ENCODE data around the gene MIS18A. TPM values are rescaled to one million over a fixed set of nuclear protein-coding genes. Genes with fewer than 3 reads are reported as not detected.

The MIS18A gene
- total RNA-seq: 6.4 and 13.0 TPM in 2 replicates

GRCh38 chr21:32278518-32279376 is at the start of gene MIS18A:
MIS18A (minus strand) TSS chr21:32279049; CDS start chr21:32279014, 35 bp downstream.
- peak within 1 kb of the TSS; percentile 94 for H3K4me3 ChIP-seq (ENCODE audit: low read depth, low read length)
- peak; percentile 94 for DNase-seq (ENCODE audit: low read depth)
- no peak for TF ChIP-seq CTCF (IDR thresholded peaks at IDR 0.05; ENCODE audit: insufficient read depth, low read depth, low read length)

GRCh38 chr21:32328595-32328994 is 49.7 kb upstream of the MIS18A start:
- DNase-seq (ENCODE audit: low read depth): peak; percentile 30
- no peak overlapping the region for H3K4me3 ChIP-seq (ENCODE audit: low read depth, low read length)
- TF ChIP-seq CTCF (IDR thresholded peaks at IDR 0.05; ENCODE audit: insufficient read depth, low read depth, low read length): no peak

- no peak for DNase-seq (ENCODE audit: low read depth)
These were observed 46.9 kb upstream of the MIS18A start for GRCh38 chr21:32325706-32326105.

GRCh38 chr21:32322676-32323075 is 43.8 kb upstream of the MIS18A start:
- no peak overlapping the region for H3K4me3 ChIP-seq (ENCODE audit: low read depth, low read length)
- DNase-seq (ENCODE audit: low read depth): no peak
- no peak for TF ChIP-seq CTCF (IDR thresholded peaks at IDR 0.05; ENCODE audit: insufficient read depth, low read depth, low read length)

More at GRCh38 chr21:32325706-32326105, 46.9 kb upstream of the MIS18A start:
- TF ChIP-seq CTCF (IDR thresholded peaks at IDR 0.05; ENCODE audit: insufficient read depth, low read depth, low read length): no peak
- H3K4me3 ChIP-seq (ENCODE audit: low read depth, low read length): no peak overlapping the region

GRCh38 chr21:32322103-32322502 is 43.3 kb upstream of the MIS18A start:
- no peak overlapping the region for H3K4me3 ChIP-seq (ENCODE audit: low read depth, low read length)
- TF ChIP-seq CTCF (IDR thresholded peaks at IDR 0.05; ENCODE audit: insufficient read depth, low read depth, low read length): no peak
- DNase-seq (ENCODE audit: low read depth): no peak

- TF ChIP-seq CTCF (IDR thresholded peaks at IDR 0.05; ENCODE audit: insufficient read depth, low read depth, low read length): no peak
- DNase-seq (ENCODE audit: low read depth): no peak
- no peak overlapping the region for H3K4me3 ChIP-seq (ENCODE audit: low read depth, low read length)
These were observed 42.6 kb upstream of the MIS18A start for GRCh38 chr21:32321480-32321879.

All from fibroblast of villous mesenchyme (primary cell).